Activated CD8-positive, alpha-beta T cell treated with anti-CD3 and anti-CD28 coated beads for 36 hours (primary cell): ENCODE measurements around the gene SLC37A3. TPM values are rescaled to one million over a fixed set of nuclear protein-coding genes. Genes with fewer than 3 reads are reported as not detected.
"Not testable (repeated sequence)": the region's sequence is repeated elsewhere in the genome, so short reads cannot be mapped to it uniquely, and the experiment has no call there.

Source experiments
- ATAC-seq: fragments of 200-7000 bp; cut with Tn5 transposase; one replicate; pipeline ENCODE4 v1.10.0; 2021; ENCODE audit warnings: mild to moderate bottlenecking, moderate library complexity
- CTCF ChIA-PET: fragments of 350-600 bp; sonication (Branson Sonifier 250); formaldehyde crosslinking; loops from one replicate; lab custom pipeline; 2021; ENCODE audit warnings: antibody characterized with exemption; lab: Charles Lee
- POLR2A ChIA-PET: fragments of 350-600 bp; sonication (Branson Sonifier 250); formaldehyde crosslinking; loops from one replicate; lab custom pipeline; 2021; ENCODE audit warnings: antibody characterized with exemption; lab: Charles Lee
- DNase-seq: peaks from one replicate; pipeline ENCODE4 v3.0.0-alpha.2; 2020
- H3K27ac Mint-ChIP-seq: one replicate; pipeline ENCODE4 v1.8.0; 2021; ENCODE audit warnings: mild to moderate bottlenecking, mixed read lengths
- H3K27me3 Mint-ChIP-seq: one replicate; pipeline ENCODE4 v1.8.0; 2021; ENCODE audit warnings: mixed read lengths
- H3K36me3 Mint-ChIP-seq: one replicate; pipeline ENCODE4 v1.8.0; 2021; ENCODE audit warnings: low read depth, mixed read lengths
- H3K4me1 Mint-ChIP-seq: one replicate; pipeline ENCODE4 v1.8.0; 2021; ENCODE audit warnings: low read depth, mixed read lengths
- H3K4me3 Mint-ChIP-seq: one replicate; pipeline ENCODE4 v1.8.0; 2021; ENCODE audit warnings: mild to moderate bottlenecking, moderate library complexity, mixed read lengths
- H3K9me3 Mint-ChIP-seq: one replicate; pipeline ENCODE4 v1.8.0; 2021; ENCODE audit warnings: mixed read lengths
- CTCF ChIP-seq: fragments of 200-600 bp; IDR thresholded peaks from one replicate; pipeline ENCODE4 v1.8.0; 2022; ENCODE audit warnings: antibody characterized with exemption, mild to moderate bottlenecking
- intact Hi-C: fragments of 100-400 bp; cut with micrococcal nuclease; formaldehyde crosslinking; loops from one replicate; pipeline ENCODE4 v1.10.0; 2022
- total RNA-seq, 2 experiments: library from RNA; stranded (reverse); gene quantifications; one replicate each; pipeline ENCODE4 v1.2.3, GENCODE V29; 2021

The SLC37A3 gene
- total RNA-seq, 2 experiments from 2014 or later = 30.7 to 33.6 TPM

GRCh38 chr7:140348161-140348849 lies 50.0 kb downstream of the SLC37A3 start:
- Mint-ChIP-seq H3K36me3 (peaks cover 33% of the 10 kb centered on the region), H3K4me1 (peaks cover 3% of the 10 kb centered on the region), H3K27ac (no peak overlapping the region), H3K9me3 (no peaks in the 10 kb centered on the region), H3K27me3 (no peaks in the 10 kb centered on the region), H3K4me3 (no peak overlapping the region)
- DNase-seq (no peak), ATAC-seq (no peak)
- CTCF ChIA-PET = no interaction called here
- POLR2A ChIA-PET = interaction anchor here (1.1 to 1.2 kb wide), 2 partner anchors 12 to 106 kb away, joined by 3 to 4 read pairs; no protein-coding TSS in a partner anchor
- intact Hi-C loops = no loop called here
- no peak for TF ChIP-seq CTCF

DNA sequence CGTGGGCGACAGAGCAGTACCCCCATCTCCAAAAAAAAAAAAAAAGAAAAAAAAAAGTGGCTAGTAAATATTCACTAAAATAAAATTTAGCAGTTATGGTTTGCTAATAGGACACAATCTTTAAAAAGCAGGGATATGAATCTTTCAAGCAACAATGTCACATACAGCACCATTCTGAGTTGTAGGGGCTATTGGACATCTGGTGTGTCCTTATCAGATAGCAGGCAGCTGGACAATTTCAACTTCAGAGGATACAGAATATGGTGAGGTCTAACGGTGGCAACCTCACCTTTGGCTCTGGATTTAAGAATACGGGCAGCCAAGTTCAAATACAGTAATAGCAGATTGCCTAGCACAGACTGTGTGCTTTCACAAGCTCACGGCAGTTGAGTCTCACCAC lies 51.1 kb downstream of the SLC37A3 start:
- intact Hi-C loops = no loop called here
- CTCF ChIA-PET = no interaction called here
- peaks cover 3% of the 10 kb centered on the region for H3K4me1 Mint-ChIP-seq
- no peak for DNase-seq
- no peaks in the 10 kb centered on the region for H3K9me3 Mint-ChIP-seq
- POLR2A ChIA-PET = interaction anchor here (1.1 kb wide), 1 partner anchor 17 kb away, joined by 3 read pairs; no protein-coding TSS in a partner anchor
- no peak overlapping the region for H3K27ac Mint-ChIP-seq
- H3K27me3 Mint-ChIP-seq = no peaks in the 10 kb centered on the region
- peaks cover 36% of the 10 kb centered on the region for H3K36me3 Mint-ChIP-seq
- no peak for ATAC-seq
- no peak overlapping the region for H3K4me3 Mint-ChIP-seq
- TF ChIP-seq CTCF = no peak

GRCh38 chr7:140345426-140345825 lies 52.9 kb downstream of the SLC37A3 start:
- intact Hi-C loops = no loop called here
- Mint-ChIP-seq H3K36me3 (peaks cover 43% of the 10 kb centered on the region), H3K9me3 (no peaks in the 10 kb centered on the region), H3K27me3 (no peaks in the 10 kb centered on the region), H3K27ac (no peak overlapping the region), H3K4me3 (no peak overlapping the region), H3K4me1 (peaks cover 3% of the 10 kb centered on the region)
- CTCF ChIA-PET = no interaction called here
- no peak for DNase-seq
- POLR2A ChIA-PET = interaction anchor here (0.6 kb wide), 2 partner anchors 22 to 139 kb away, joined by 3 to 5 read pairs; no protein-coding TSS in a partner anchor
- TF ChIP-seq CTCF = no peak
- ATAC-seq = no peak

DNA sequence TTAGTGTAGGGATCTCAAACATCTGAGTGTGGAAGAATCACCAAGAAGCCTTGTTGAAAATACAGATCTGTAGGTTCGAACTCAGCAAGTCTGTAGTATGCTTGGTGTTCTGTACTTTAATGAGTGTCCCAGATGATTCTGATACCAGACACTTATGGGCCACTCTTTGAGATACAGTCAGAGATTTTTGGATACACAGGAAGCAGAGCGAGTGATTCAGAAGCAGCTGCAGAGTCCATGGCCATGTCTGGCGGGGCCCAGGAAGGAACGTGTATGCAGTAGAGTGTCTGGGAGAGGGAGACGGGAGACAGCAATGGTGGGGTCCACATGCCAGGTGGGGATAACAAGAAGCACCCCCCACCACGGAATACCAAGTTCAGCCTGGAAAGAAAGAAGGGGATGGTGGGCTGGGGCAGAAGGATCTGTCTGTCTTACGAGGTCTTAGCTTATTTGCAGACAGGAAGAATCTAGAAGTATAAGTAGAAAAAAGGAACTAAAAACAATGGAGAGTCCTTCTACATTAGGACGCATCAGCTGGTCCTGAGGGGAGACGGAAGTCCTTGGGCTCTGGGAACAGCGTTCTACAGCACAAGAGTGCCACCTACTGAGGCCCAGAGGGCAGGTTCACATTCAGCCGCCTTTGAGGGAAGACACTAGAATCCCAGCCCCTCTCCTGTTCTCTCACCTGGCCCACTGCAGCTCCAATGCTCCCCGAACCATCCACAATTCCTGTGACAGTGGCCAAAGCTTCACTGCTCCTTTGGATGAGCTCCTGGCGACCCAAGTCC lies 55.4 kb downstream of the SLC37A3 start:
- no peak overlapping the region for H3K4me3 Mint-ChIP-seq
- TF ChIP-seq CTCF = peak; percentile 34
- ChIA-PET POLR2A (no interaction called here), CTCF (interaction anchor here (0.7 to 1.6 kb wide), 2 partner anchors 9 to 11 kb away, joined by 3 to 7 read pairs; no protein-coding TSS in a partner anchor)
- DNase-seq = peak; percentile 13
- intact Hi-C loops = no loop called here
- no peak for ATAC-seq
- peaks cover 46% of the 10 kb centered on the region for H3K36me3 Mint-ChIP-seq
- H3K9me3 Mint-ChIP-seq = no peaks in the 10 kb centered on the region
- H3K4me1 Mint-ChIP-seq = no peaks in the 10 kb centered on the region
- no peak overlapping the region for H3K27ac Mint-ChIP-seq
- no peaks in the 10 kb centered on the region for H3K27me3 Mint-ChIP-seq

DNA sequence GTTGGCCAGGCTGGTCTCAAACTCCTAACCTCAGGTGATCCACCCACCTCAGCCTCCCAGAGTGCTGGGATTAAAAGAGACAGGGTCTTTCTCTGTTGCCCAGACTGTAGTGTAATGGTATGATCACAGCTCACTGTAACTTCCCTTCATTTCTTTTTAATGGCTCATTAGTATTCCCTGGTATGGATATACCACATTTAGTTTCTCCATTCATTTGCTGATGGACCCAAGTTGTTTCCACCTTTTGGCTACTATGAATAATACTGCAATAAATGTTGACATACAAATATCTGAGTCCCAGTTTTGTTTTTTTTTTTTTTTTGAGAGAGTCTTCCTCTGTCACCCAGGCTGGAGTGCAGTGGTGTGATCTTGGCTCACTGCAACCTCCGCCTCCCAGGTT lies 59.4 kb downstream of the SLC37A3 start:
- intact Hi-C loops, H3K27ac Mint-ChIP-seq, POLR2A ChIA-PET, DNase-seq, H3K4me1 Mint-ChIP-seq, H3K27me3 Mint-ChIP-seq, CTCF ChIA-PET, H3K9me3 Mint-ChIP-seq, ATAC-seq, H3K4me3 Mint-ChIP-seq: not testable (repeated sequence)
- peaks cover 48% of the 10 kb centered on the region for H3K36me3 Mint-ChIP-seq
